GM18505 (cell line): Measurements from ENCODE around the gene VPS37C.

Source experiments
- ATAC-seq: cut with Tn5 transposase; IDR thresholded peaks from one replicate; pipeline ENCODE4 v1.9.1; 2021; ENCODE audit not compliant: unreplicated experiment
- POLR2A ChIP-seq: IDR thresholded peaks from 4 replicates; pipeline ENCODE4 v1.6.1; 2011; ENCODE audit warnings: borderline replicate concordance; ENCODE audit not compliant: insufficient read depth, insufficient read length; ENCODE audit errors: extremely low read depth

VPS37C gene

DNA sequence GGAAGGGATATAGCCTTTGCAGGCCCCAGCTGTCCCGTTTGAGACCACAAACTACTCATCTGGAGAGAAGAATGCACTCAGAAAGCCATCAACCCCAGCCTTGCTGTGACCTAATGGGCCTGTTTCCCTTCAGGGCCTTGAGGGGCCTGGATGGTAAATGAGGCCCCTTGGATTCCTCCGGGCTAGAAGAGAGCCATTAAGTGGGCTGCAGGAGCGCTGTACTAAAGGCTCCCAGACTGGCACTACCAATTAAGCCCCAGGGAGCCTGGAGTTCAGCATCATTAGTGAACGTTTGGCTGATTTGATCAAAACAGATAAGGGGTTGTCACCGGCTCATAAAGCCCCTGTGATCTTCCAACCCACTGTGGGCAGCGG lies 35.9 kb downstream of the VPS37C start:
- TF ChIP-seq POLR2A, result no peak
- no peak for ATAC-seq

- TF ChIP-seq POLR2A, result no peak
- ATAC-seq, result no peak
Measured at GRCh38 chr11:61124574-61125309, 36.5 kb downstream of the VPS37C start.

DNA sequence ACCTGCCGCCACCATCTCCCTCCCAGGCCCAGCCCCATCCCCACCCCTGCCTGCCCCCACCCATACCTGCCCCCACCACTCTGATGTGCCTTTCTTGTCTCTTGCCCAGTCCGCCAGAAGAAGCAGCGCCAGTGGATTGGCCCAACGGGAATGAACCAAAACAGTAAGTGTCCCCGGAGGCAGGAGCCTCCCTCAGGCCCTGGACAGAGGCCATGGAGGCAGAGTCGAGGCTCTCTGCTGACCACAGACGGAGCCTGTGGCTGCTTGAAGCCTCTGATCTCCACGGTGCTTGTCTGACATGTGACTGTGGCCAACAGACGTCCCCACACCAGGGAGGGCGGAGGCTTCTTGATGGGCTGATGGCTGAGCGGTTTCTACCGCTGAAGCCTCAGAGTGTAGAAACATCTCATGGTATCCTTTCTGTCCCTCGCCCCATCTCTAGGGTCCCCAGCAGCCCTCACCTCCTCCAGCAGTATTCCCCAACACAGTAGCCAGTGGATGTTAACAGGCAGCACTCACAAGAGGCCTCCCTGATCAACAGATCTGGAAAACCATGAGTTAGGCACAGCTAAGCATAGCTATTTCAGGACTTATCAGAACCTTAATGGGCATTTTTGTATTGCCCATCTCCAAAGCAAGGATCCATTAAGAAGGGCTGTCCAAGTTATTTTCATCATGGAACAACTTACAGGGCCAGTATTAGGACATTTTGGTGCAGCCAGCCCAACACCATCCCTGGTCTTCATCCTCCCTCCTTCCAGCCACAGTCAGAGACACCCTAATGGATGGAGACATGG lies 37.3 kb downstream of the VPS37C start:
- no peak for TF ChIP-seq POLR2A
- no peak for ATAC-seq

- no peak for TF ChIP-seq POLR2A
- ATAC-seq, result no peak
Measured at GRCh38 chr11:61122761-61123160, 38.5 kb downstream of the VPS37C start.

DNA sequence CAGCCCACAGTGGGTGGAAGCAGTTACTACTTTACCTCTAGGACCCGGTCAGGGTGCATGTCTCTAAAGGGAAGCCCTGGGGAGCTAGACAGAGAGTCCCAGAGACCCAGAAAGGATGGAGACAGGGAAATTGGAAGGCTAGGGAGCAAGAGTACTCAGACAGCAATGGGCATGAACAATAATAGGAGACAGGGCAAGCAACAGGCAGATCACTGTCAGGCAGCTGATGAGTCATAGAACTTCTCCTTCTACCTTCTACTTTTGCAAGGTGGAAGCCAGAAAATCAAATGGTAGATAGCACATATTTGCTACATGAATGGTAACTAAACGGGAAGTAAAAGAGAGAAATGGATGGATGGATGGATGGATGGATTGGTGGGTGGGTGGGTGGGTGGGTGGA lies 39.3 kb downstream of the VPS37C start:
- TF ChIP-seq POLR2A, result no peak
- no peak for ATAC-seq

- no peak for TF ChIP-seq POLR2A
Measured at GRCh38 chr11:61121192-61121831, 39.9 kb downstream of the VPS37C start.

DNA sequence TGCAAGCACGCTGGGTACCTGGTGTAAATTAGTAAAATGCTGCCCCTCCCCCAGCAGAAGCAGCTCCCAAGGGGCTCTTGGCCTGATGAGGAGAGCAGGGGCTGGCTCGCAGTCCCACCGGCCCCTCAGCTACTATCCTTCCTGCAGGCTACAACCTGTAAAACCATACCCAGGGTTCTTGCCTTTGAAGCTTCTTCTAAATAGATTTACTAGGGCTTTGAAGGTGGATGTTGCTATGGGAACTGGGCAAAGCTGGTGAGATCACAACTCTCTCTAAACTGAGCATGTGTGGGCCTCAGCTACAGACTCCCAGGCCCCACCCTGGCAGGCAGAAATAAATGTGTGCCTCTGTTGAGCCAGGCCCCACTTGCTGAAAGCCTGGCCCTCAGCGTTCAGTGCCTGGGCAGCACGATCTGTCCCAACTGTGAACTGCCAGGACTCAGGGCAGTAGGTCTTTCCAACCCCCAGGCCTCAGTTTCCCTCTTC lies 40.5 kb downstream of the VPS37C start:
- no peak for TF ChIP-seq POLR2A
- no peak for ATAC-seq

More at GRCh38 chr11:61121192-61121831, 39.9 kb downstream of the VPS37C start:
- no peak for ATAC-seq

DNA sequence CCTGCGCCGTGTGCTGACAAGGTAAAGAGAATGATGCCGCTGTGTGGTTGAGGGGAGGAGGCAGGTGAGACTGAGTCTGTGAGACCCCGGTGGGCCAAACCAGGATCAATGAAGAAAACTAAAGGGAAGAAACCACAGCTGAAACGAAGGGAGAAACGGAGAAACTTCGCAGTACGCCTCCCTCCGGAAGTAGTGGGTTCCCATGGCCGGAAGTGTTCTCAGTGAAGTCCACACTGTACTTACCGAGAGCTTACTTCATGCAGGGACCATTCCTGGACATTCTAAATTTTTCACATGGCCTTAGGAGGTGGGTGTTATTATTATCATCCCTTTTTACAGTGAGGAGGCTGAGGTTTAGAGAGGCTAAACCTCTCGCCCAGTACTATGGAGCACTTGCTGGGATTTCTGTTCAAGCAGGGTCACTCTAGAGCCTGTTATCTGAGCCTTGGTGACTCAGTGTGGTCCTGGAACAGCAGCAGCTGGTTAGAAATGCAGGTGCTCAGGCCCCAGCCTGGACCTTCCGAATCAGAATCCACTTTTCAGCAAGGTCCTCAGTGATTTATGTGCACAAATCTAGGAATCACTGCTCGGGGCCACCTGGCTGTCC lies 41.0 kb downstream of the VPS37C start:
- ATAC-seq, result no peak

GRCh38 chr11:61119571-61119970 lies 41.7 kb downstream of the VPS37C start:
- no peak for TF ChIP-seq POLR2A
- no peak for ATAC-seq

More for the DNA sequence above, 41.0 kb downstream of the VPS37C start:
- TF ChIP-seq POLR2A, result no peak

DNA sequence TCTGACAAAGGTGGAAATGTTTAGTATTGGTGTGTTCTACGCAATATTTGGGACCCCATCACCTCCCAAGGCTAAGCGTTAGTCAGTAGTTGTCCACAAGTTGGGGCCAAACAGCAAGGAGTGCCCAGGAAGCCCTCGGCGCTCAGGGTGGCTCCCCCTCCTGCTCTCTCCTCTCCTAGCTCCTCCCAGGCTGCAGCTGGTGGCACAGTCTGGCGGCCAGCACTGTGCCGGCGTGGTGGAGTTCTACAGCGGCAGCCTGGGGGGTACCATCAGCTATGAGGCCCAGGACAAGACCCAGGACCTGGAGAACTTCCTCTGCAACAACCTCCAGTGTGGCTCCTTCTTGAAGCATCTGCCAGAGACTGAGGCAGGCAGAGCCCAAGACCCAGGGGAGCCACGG lies 42.2 kb downstream of the VPS37C start:
- TF ChIP-seq POLR2A, result no peak
- ATAC-seq, result no peak

DNA sequence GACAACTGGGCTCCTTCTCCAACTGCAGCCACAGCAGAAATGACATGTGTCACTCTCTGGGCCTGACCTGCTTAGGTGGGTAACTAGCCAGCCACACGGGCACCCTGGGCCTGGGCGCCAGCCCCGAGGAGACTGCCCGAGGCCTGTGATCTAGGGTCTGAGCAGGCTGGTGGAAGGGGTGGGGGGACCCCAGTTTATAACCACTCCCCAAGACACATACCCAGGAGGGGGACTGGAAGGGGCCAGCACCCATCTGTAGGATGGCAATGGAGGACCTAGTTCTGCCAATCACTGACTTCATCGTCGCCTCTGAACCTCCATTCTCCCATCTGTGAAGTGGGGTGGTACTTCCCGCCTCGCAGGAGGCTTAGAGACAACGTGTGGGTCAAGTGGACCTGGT lies 42.8 kb downstream of the VPS37C start:
- no peak for ATAC-seq
- no peak for TF ChIP-seq POLR2A

DNA sequence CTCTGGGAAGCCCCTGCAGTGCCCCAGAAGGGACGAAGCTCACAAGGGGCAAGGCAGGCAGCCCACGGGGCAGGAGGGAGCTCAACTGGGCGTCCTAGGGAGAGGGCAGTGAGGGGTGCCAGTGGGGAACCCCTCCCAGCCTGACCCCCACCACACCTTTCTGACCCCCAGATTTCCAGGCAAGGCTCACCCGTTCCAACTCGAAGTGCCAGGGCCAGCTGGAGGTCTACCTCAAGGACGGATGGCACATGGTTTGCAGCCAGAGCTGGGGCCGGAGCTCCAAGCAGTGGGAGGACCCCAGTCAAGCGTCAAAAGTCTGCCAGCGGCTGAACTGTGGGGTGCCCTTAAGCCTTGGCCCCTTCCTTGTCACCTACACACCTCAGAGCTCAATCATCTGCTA lies 43.2 kb downstream of the VPS37C start:
- no peak for TF ChIP-seq POLR2A
- no peak for ATAC-seq

GRCh38 chr11:61117168-61117520 lies 44.1 kb downstream of the VPS37C start:
- no peak for TF ChIP-seq POLR2A
- no peak for ATAC-seq

- ATAC-seq, result no peak
- no peak for TF ChIP-seq POLR2A
Measured at GRCh38 chr11:61116426-61117167, 44.6 kb downstream of the VPS37C start.
